SK-N-SH (cell line): Measurements from ENCODE around the gene ACACA.

ENCODE experiments used
- CHD2 ChIP-seq: fragments of 150-350 bp; IDR thresholded peaks from 2 replicates; pipeline ENCODE4 v1.6.1; 2018; ENCODE audit warnings: low read length; ENCODE audit not compliant: partially characterized antibody
- CTCF ChIP-seq: fragments of 200-600 bp; sonication (generic); IDR thresholded peaks from 2 replicates; pipeline ENCODE4 v1.6.1; 2017; ENCODE audit warnings: antibody characterized with exemption, mild to moderate bottlenecking, moderate library complexity
- EP300 ChIP-seq, 2 experiments: IDR thresholded peaks; 2 replicates each; pipeline versions ENCODE4 v1.4.0 to v1.6.1; 2012; ENCODE audit warnings: borderline replicate concordance in 1 of 2, low read depth in 1 of 2, low read length in 1 of 2
- FOXM1 ChIP-seq: IDR thresholded peaks from 2 replicates; pipeline ENCODE4 v1.4.0; 2012; ENCODE audit warnings: low read depth, mild to moderate bottlenecking
- MAX ChIP-seq: IDR thresholded peaks from 2 replicates; pipeline ENCODE4 v1.4.0; 2012; ENCODE audit warnings: low read depth
- RAD21 ChIP-seq: IDR thresholded peaks from 2 replicates; pipeline ENCODE4 v1.6.1; 2012; ENCODE audit warnings: mild to moderate bottlenecking, low read length
- SMC3 ChIP-seq: IDR thresholded peaks from 2 replicates; pipeline ENCODE4 v1.6.1; 2012; ENCODE audit warnings: low read depth, low read length, improper control_type of control experiment

- TF ChIP-seq CTCF: no peak
- no peak for TF ChIP-seq MAX
- no peak for TF ChIP-seq FOXM1
- TF ChIP-seq CHD2: no peak
- TF ChIP-seq EP300 (IDR thresholded peaks at IDR 0.05; ENCODE audit: borderline replicate concordance in 1 of 2, low read depth in 1 of 2, low read length in 1 of 2): no peak
- TF ChIP-seq RAD21: no peak
- no peak for TF ChIP-seq SMC3
Measured at GRCh38 chr17:37068266-37068665, 338.4 kb downstream of the ACACA start.
